Caki2 (cell line): Measurements from ENCODE around the gene GTF2H4. TPM values are rescaled to one million over a fixed set of nuclear protein-coding genes. Genes with fewer than 3 reads are reported as not detected.
A peak's percentile ranks its signal among the peaks of the same experiment; 100 is the strongest.
"Not testable (repeated sequence)": the region's sequence is repeated elsewhere in the genome, so short reads cannot be mapped to it uniquely, and the experiment has no call there.

ENCODE experiments used
- DNase-seq: peaks from one replicate; pipeline ENCODE4 v3.0.0-alpha.2; 2015; ENCODE audit warnings: low read depth
- in situ Hi-C: cut with HindIII; loops from 2 replicates; pipeline ENCODE4 v1.10.0; 2016; ENCODE audit warnings: low sequenced_read_pairs, low pct_unique_long_range_greater_than_20kb, mixed read lengths
- total RNA-seq: library from RNA; depleted of rRNA; stranded (reverse); fragments of >200 nt; shearing (Covaris generic); gene quantifications from 2 replicates; pipeline ENCODE4 v1.2.3, GENCODE V29; 2014; ENCODE audit warnings: low replicate concordance

The GTF2H4 gene
- total RNA-seq, 1 experiment from 2014 or later = 58.5 TPM

GRCh38 chr6:30891450-30891723 is 16.6 kb upstream of the GTF2H4 start:
- no peak for DNase-seq
- in situ Hi-C loops = no loop called here

GRCh38 chr6:30891816-30892538 is 16.0 kb upstream of the GTF2H4 start:
- in situ Hi-C loops = no loop called here
- no peak for DNase-seq

GRCh38 chr6:30893001-30893591 is 14.9 kb upstream of the GTF2H4 start:
- no peak for DNase-seq
- in situ Hi-C loops = no loop called here

- DNase-seq = no peak
- in situ Hi-C loops = no loop called here
Observed at GRCh38 chr6:30893666-30894065, 14.3 kb upstream of the GTF2H4 start.

GRCh38 chr6:30894381-30894780 is 13.6 kb upstream of the GTF2H4 start:
- DNase-seq = no peak
- in situ Hi-C loops = no loop called here

- no peak for DNase-seq
- in situ Hi-C loops = no loop called here
Observed at GRCh38 chr6:30894935-30895334, 13.1 kb upstream of the GTF2H4 start.

- in situ Hi-C loops = no loop called here
Observed at GRCh38 chr6:30895343-30895742, 12.7 kb upstream of the GTF2H4 start.

GRCh38 chr6:30896541-30896940 is 11.5 kb upstream of the GTF2H4 start:
- in situ Hi-C loops = no loop called here
- DNase-seq = no peak

More at GRCh38 chr6:30895343-30895742, 12.7 kb upstream of the GTF2H4 start:
- no peak for DNase-seq

- no peak for DNase-seq
- in situ Hi-C loops = no loop called here
Observed at GRCh38 chr6:30897882-30898281, 10.1 kb upstream of the GTF2H4 start.

- DNase-seq = no peak
- in situ Hi-C loops = no loop called here
Observed at GRCh38 chr6:30898750-30899360, 9.2 kb upstream of the GTF2H4 start.

- DNase-seq = no peak
- in situ Hi-C loops = no loop called here
Observed at GRCh38 chr6:30900863-30901417, 7.1 kb upstream of the GTF2H4 start.

GRCh38 chr6:30901436-30901835 is 6.6 kb upstream of the GTF2H4 start:
- in situ Hi-C loops = no loop called here
- DNase-seq = no peak

GRCh38 chr6:30902196-30902595 is 5.8 kb upstream of the GTF2H4 start:
- DNase-seq, in situ Hi-C loops: not testable (repeated sequence)

GRCh38 chr6:30902709-30903108 is 5.3 kb upstream of the GTF2H4 start:
- in situ Hi-C loops = no loop called here
- DNase-seq = no peak

GRCh38 chr6:30903236-30903635 is 4.8 kb upstream of the GTF2H4 start:
- in situ Hi-C loops = no loop called here
- no peak for DNase-seq

GRCh38 chr6:30907290-30907757 is 683 bp upstream of the GTF2H4 start:
- in situ Hi-C loops = not testable (repeated sequence)
- DNase-seq = peak; percentile 62

GRCh38 chr6:30908700-30909099 is 693 bp downstream of the GTF2H4 start:
- in situ Hi-C loops = no loop called here
- DNase-seq = no peak

GRCh38 chr6:30910473-30910872 is 2.5 kb downstream of the GTF2H4 start:
- DNase-seq, in situ Hi-C loops: not testable (repeated sequence)

- DNase-seq = no peak
- in situ Hi-C loops = no loop called here
Observed at GRCh38 chr6:30912746-30913520, 4.9 kb downstream of the GTF2H4 start.
